ENCODE data around the gene SON.

DNA sequence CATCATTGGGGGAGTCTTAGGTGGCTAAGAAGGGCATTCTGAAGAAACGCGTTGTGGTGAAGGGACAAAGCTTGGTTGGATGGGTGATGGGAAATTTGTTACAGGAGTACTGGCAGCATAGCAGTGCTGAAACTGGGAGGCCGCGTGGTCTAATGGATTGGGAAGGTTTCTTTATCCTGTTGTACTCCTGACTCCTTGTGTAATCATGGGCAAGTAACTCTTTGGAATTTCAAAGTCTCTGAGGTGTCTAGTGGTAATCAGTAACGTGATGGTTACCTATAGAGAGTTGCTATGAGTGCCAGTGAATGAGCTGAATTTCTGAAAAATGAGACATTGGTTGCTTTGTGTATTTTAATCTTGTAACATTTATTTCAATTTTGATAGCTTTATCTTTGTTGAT is 27.2 kb downstream of the SON start:
- TF ChIP-seq, protein P1, sequence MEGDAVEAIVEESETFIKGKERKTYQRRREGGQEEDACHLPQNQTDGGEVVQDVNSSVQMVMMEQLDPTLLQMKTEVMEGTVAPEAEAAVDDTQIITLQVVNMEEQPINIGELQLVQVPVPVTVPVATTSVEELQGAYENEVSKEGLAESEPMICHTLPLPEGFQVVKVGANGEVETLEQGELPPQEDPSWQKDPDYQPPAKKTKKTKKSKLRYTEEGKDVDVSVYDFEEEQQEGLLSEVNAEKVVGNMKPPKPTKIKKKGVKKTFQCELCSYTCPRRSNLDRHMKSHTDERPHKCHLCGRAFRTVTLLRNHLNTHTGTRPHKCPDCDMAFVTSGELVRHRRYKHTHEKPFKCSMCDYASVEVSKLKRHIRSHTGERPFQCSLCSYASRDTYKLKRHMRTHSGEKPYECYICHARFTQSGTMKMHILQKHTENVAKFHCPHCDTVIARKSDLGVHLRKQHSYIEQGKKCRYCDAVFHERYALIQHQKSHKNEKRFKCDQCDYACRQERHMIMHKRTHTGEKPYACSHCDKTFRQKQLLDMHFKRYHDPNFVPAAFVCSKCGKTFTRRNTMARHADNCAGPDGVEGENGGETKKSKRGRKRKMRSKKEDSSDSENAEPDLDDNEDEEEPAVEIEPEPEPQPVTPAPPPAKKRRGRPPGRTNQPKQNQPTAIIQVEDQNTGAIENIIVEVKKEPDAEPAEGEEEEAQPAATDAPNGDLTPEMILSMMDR (IDR thresholded peaks at IDR 0.05), result no peak
- no peak for TF ChIP-seq POLR2A (IDR thresholded peaks at IDR 0.05; ENCODE audit: low read depth)

All from esophagus muscularis mucosa (tissue), 3 donors.